NCI-H128 (cell line): Measurements from ENCODE around the gene TNS3.
"Not testable (repeated sequence)": the region's sequence is repeated elsewhere in the genome, so short reads cannot be mapped to it uniquely, and the experiment has no call there.

Source experiments
- DNase-seq: peaks from one replicate; lab custom pipeline; 2025; ENCODE audit not compliant: unreplicated experiment; lab: John Stamatoyannopoulos, UW

The TNS3 gene

GRCh38 chr7:47603514-47604255 lies 21.8 kb upstream of the TNS3 start:
- not testable (repeated sequence) for DNase-seq

GRCh38 chr7:47602272-47603004 lies 20.5 kb upstream of the TNS3 start:
- DNase-seq, result no peak

GRCh38 chr7:47601881-47602249 lies 20.0 kb upstream of the TNS3 start:
- no peak for DNase-seq

GRCh38 chr7:47601119-47601880 lies 19.4 kb upstream of the TNS3 start:
- DNase-seq, result no peak

- no peak for DNase-seq
These were observed 18.5 kb upstream of the TNS3 start for GRCh38 chr7:47600199-47601118.

- no peak for DNase-seq
These were observed 15.5 kb upstream of the TNS3 start for GRCh38 chr7:47597379-47597778.

GRCh38 chr7:47596502-47597202 lies 14.7 kb upstream of the TNS3 start:
- no peak for DNase-seq

GRCh38 chr7:47594406-47594805 lies 12.5 kb upstream of the TNS3 start:
- DNase-seq, result no peak

- DNase-seq, result no peak
These were observed 10.0 kb upstream of the TNS3 start for GRCh38 chr7:47591655-47592572.

- no peak for DNase-seq
These were observed 9.3 kb upstream of the TNS3 start for GRCh38 chr7:47591089-47591654.

- not testable (repeated sequence) for DNase-seq
These were observed 8.3 kb upstream of the TNS3 start for GRCh38 chr7:47590215-47590614.

- no peak for DNase-seq
These were observed 6.9 kb upstream of the TNS3 start for GRCh38 chr7:47588704-47589225.

GRCh38 chr7:47587976-47588375 lies 6.1 kb upstream of the TNS3 start:
- DNase-seq, result no peak

GRCh38 chr7:47587351-47587750 lies 5.4 kb upstream of the TNS3 start:
- DNase-seq, result no peak

GRCh38 chr7:47586925-47587324 lies 5.0 kb upstream of the TNS3 start:
- no peak for DNase-seq

GRCh38 chr7:47586161-47586670 lies 4.3 kb upstream of the TNS3 start:
- not testable (repeated sequence) for DNase-seq

GRCh38 chr7:47584536-47584895 lies 2.6 kb upstream of the TNS3 start:
- no peak for DNase-seq

- no peak for DNase-seq
These were observed 2.0 kb upstream of the TNS3 start for GRCh38 chr7:47583739-47584535.
